ENCODE measurements around the gene GSC2.

Gene GSC2

GRCh38 chr22:19149991-19150390, at the start of gene GSC2:
Gene GSC2 (minus strand): TSS chr22:19150292. CDS start chr22:19150283, 9 bp downstream.
- no peak for DNase-seq (ENCODE audit: low read depth in 2 of 2)

GRCh38 chr22:19199479-19199878, 49.4 kb upstream of the GSC2 start:
- DNase-seq (ENCODE audit: low read depth in 2 of 2), result no peak

- no peak for DNase-seq (ENCODE audit: low read depth in 2 of 2)
Observed at GRCh38 chr22:19197997-19198865, 48.1 kb upstream of the GSC2 start.

- DNase-seq (ENCODE audit: low read depth in 2 of 2), result no peak
Observed at GRCh38 chr22:19196841-19197612, 46.9 kb upstream of the GSC2 start.

- no peak for DNase-seq (ENCODE audit: low read depth in 2 of 2)
Observed at GRCh38 chr22:19195796-19196731, 46.0 kb upstream of the GSC2 start.

- DNase-seq (ENCODE audit: low read depth in 2 of 2), result no peak
Observed at GRCh38 chr22:19194766-19195536, 44.9 kb upstream of the GSC2 start.

- DNase-seq (ENCODE audit: low read depth in 2 of 2), result no peak
Observed at GRCh38 chr22:19193879-19194278, 43.8 kb upstream of the GSC2 start.

GRCh38 chr22:19187716-19188563, 37.8 kb upstream of the GSC2 start:
- no peak for DNase-seq (ENCODE audit: low read depth in 2 of 2)

- no peak for DNase-seq (ENCODE audit: low read depth in 2 of 2)
Observed at GRCh38 chr22:19184276-19184997, 34.3 kb upstream of the GSC2 start.

- DNase-seq (ENCODE audit: low read depth in 2 of 2), result no peak
Observed at GRCh38 chr22:19183216-19183615, 33.1 kb upstream of the GSC2 start.

GRCh38 chr22:19182472-19183157, 32.5 kb upstream of the GSC2 start:
- DNase-seq (ENCODE audit: low read depth in 2 of 2), result no peak

- no peak for DNase-seq (ENCODE audit: low read depth in 2 of 2)
Observed at GRCh38 chr22:19181786-19182471, 31.8 kb upstream of the GSC2 start.

GRCh38 chr22:19180740-19181410, 30.8 kb upstream of the GSC2 start:
- DNase-seq (ENCODE audit: low read depth in 2 of 2), result no peak

GRCh38 chr22:19180234-19180633, 30.1 kb upstream of the GSC2 start:
- DNase-seq (ENCODE audit: low read depth in 2 of 2), result no peak

- peak; percentile 39 to 52 for DNase-seq (ENCODE audit: low read depth in 2 of 2)
Observed at GRCh38 chr22:19179497-19180048, 29.5 kb upstream of the GSC2 start.

GRCh38 chr22:19178657-19179496, 28.8 kb upstream of the GSC2 start, which contains the start of gene SLC25A1:
Gene SLC25A1 (minus strand): TSS chr22:19178736. CDS start chr22:19178673, 63 bp downstream.
- peak; percentile 73 to 74 for DNase-seq (ENCODE audit: low read depth in 2 of 2)

Data from fibroblast of skin of left quadriceps (primary cell).